ENCODE results near the gene PCK1. TPM values are rescaled to one million over a fixed set of nuclear protein-coding genes. Genes with fewer than 3 reads are reported as not detected.

Gene PCK1
- total and polyA plus RNA-seq, 9 donors = 0.30 to 133 (median 1.9) TPM

DNA sequence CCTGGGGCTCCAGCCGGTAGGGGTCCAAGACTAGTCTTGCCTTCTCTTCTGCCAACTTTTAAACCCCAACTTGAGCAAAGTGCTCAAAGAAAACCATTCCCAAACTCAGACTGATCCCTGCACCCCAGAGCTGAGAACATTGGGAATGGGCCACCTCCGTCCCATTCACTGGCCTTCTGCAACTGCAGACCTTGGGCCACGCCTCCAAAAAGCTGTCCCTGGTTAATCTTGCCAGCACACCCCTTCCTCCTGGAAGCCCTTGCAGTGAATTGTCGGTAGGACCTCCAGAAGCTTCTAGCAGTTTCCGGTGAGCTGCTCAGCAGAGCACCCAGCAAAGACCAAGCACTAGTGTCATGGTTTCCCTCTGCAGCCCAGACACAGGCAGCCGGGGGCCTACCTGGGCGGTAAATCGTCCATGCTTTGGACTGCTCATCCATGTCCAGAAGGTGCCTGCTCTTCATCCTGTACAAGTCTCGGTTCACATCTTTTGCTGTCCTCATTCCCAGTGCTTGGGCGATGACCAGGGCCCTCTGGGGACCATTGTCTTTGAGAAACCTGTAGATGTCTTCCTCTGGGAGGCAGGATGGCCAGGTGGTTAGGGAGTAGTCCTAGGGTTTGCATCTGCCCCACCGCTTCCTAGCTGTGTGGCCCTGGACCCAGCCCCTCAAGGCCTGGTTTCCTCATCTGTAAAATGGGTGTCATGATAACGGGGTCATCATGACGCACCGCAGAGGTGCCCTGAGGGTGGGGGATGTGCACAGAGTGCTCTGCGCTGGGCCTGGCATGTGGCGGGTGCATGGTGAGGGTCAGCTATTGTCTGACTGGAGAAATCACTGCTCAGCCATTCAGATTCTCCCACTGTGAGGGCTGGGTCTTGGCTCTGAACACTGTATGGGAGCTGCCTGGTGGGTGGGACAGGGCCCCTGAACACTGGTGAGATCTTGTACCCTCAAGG is 53.9 kb downstream of the PCK1 start:
- WGBS, 3 donors = 89 to 92% (median 90%) methylated on average over 16 of the region's 16 CpGs
- TF ChIP-seq POLR2A (IDR thresholded peaks at IDR 0.05) = no peak
- Histone ChIP-seq H3K36me3 (no peaks in the 10 kb centered on the region), H3K4me3 (no peak overlapping the region), H3K9me3 (no peaks in the 10 kb centered on the region), H3K4me1 (ENCODE audit: insufficient read depth) (no peaks in the 10 kb centered on the region), H3K27ac (no peak overlapping the region), H3K27me3 (no peaks in the 10 kb centered on the region)
- intact Hi-C loops (cut with DNase I) = no loop called here
- peak in 2 of 5 donors; percentile 4 to 9 for DNase-seq

DNA sequence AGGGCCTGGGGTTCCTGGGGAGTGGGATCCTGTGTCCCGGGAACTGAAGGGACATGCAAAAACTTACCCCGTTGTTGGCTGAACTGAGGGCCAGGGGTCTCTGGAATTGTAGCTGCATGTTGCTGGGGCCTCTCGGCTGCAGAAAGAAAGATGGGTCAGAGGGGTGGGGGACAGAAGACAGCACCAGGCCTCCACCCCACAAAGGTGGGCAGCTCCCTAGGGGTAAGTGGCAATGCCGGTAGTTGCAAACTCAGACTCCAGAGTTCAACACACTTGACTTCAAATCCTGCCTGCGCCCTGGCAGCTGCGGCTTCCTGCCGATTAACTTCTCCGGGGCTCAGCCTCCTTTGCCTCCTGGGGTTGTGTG is 54.5 kb downstream of the PCK1 start:
- Histone ChIP-seq H3K36me3 (no peaks in the 10 kb centered on the region), H3K4me3 (no peak overlapping the region), H3K27me3 (no peaks in the 10 kb centered on the region), H3K4me1 (ENCODE audit: insufficient read depth) (no peaks in the 10 kb centered on the region), H3K27ac (no peak overlapping the region), H3K9me3 (no peaks in the 10 kb centered on the region)
- TF ChIP-seq POLR2A (IDR thresholded peaks at IDR 0.05) = no peak
- TF ChIP-seq CTCF (IDR thresholded peaks at IDR 0.05) = no peak
- no peak for TF ChIP-seq EP300 (IDR thresholded peaks at IDR 0.05)
- peak in 2 of 5 donors; percentile 3 to 10 for DNase-seq
- WGBS, 3 donors = 61 to 79% (median 73%) methylated on average over 8 of the region's 8 CpGs
- intact Hi-C loops (cut with DNase I) = no loop called here

DNA sequence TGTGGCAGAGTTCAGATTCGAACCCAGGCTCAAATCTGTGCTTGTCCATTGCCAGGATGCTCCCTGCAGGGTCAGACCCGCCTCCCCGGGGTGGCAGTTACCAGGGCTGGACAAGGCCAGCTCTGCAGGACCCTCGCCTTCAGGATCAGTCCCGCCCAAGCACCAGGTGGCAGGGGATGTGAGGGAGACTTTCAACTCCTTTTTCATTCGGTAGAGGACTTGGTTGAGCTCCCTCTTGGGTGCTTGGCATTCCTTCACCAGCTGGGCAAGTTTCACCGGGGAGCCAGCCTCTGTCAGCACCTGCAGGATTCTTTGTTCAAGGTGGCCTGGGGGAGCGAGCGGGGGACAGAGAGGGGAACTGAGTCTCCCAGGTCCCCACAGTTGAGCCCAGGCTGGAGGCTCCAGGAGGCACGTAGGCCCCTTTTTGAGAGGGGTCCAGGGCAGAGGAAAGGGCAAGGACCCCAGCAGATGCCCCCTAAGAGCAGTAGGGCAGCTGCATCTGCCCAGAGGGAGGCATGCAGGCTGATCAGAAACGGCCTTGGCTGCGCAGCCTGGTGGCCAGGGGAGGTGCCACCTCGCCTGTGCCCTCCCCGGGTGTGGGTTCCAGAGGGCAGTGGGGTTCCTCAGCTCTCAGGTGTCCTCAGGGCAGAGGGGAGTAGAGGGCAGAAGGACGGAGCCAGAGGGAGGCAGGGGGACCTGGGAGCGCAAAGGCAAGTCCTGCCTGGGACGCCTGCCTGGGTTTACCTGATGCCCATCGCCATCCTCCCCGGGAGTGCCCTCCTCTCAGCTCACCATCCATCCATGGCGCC is 55.4 kb downstream of the PCK1 start:
- DNase-seq = peak in 1 of 5 donors; percentile 17
- intact Hi-C loops (cut with DNase I) = no loop called here

DNA sequence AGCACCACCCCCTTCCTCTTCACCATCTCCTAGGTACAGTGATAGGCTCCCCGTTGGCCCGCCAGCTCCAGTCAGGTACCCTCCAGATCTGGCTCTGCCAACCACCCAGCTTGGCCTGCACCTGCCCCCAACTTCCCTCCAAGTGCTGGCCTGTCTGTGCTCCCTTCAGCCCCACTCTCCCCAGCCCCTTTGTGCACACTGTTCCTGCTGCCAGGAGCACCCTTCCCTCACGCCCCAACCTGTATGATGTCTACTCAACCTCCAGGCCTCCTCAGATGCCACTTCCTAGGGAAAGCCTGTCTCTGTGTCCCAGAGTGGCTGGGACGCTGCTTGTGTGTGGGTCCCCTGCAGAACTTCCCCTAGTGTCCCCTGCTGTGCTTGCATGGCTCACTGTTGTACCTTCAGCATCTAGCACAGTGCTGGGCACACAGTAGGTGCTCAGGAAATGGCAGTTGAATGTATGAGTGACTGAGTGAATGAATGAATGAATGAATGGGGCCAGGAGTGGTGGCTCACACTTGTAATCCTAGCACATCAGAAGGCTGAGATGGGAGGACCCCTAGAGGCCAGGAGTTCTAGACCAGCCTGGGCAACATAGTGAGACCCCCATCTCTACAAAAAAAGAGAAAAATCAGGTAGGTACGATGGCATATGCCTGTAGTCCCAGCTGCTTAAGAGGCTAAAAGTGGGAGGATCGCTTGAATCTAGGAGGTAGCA is 56.3 kb downstream of the PCK1 start:
- no peaks in the 10 kb centered on the region for H3K4me1 ChIP-seq (ENCODE audit: insufficient read depth)
- H3K27me3 ChIP-seq = no peaks in the 10 kb centered on the region
- no peak overlapping the region for H3K27ac ChIP-seq
- WGBS, 3 donors = 83 to 86% (median 84%) methylated on average over 6 of the region's 6 CpGs
- no peaks in the 10 kb centered on the region for H3K36me3 ChIP-seq
- no peaks in the 10 kb centered on the region for H3K9me3 ChIP-seq
- intact Hi-C loops (cut with DNase I) = no loop called here
- H3K4me3 ChIP-seq = no peak overlapping the region
- no peak for TF ChIP-seq POLR2A (IDR thresholded peaks at IDR 0.05)
- TF ChIP-seq EP300 (IDR thresholded peaks at IDR 0.05) = no peak
- no peak for TF ChIP-seq CTCF (IDR thresholded peaks at IDR 0.05)
- DNase-seq = no peak

More for the DNA sequence above, 55.4 kb downstream of the PCK1 start:
- TF ChIP-seq POLR2A (IDR thresholded peaks at IDR 0.05) (no peak), EP300 (IDR thresholded peaks at IDR 0.05) (no peak), CTCF (IDR thresholded peaks at IDR 0.05) (no peak)
- 87 to 88% (median 88%) methylated on average over 20 of the region's 20 CpGs for WGBS, 3 donors
- Histone ChIP-seq H3K27ac (no peak overlapping the region), H3K4me1 (ENCODE audit: insufficient read depth) (no peaks in the 10 kb centered on the region), H3K9me3 (no peaks in the 10 kb centered on the region), H3K4me3 (no peak overlapping the region), H3K27me3 (no peaks in the 10 kb centered on the region), H3K36me3 (no peaks in the 10 kb centered on the region)

Other genes with a start within 250 kb of the PCK1 start
- not detected for gene SPO11, start 231.3 kb upstream of the PCK1 start, total RNA-seq
- gene SPO11, start 231.3 kb upstream of the PCK1 start, polyA plus RNA-seq = not detected
- gene RAE1, start 209.9 kb upstream of the PCK1 start, total RNA-seq = 10 to 100 TPM; 13.9 to 24.0 (median 19.0) TPM
- gene RAE1, start 209.9 kb upstream of the PCK1 start, polyA plus RNA-seq = 10 to 100 TPM; 20.4 to 46.1 TPM
- 10 to 100 TPM; 20.0 to 77.6 (median 39.3) TPM for gene RBM38, start 169.7 kb upstream of the PCK1 start, total RNA-seq
- gene RBM38, start 169.7 kb upstream of the PCK1 start, polyA plus RNA-seq = 10 to 100 TPM in 1 of 2 donors, 1 to 10 TPM in 1; 6.3 to 36.6 TPM
- under 1 TPM in 2 of 7 donors, not detected in 5; 0.28 to 0.92 TPM for gene CTCFL, start 36.0 kb upstream of the PCK1 start, total RNA-seq
- gene CTCFL, start 36.0 kb upstream of the PCK1 start, polyA plus RNA-seq = under 1 TPM; 0.01 to 0.07 TPM
- gene ZBP1, start 59.3 kb downstream of the PCK1 start, total RNA-seq = under 1 TPM in 3 of 7 donors, not detected in 4; 0.23 to 0.50 (median 0.24) TPM
- gene ZBP1, start 59.3 kb downstream of the PCK1 start, polyA plus RNA-seq = under 1 TPM; 0.12 to 0.92 TPM
- 10 to 100 TPM in 5 of 7 donors, 1 to 10 TPM in 2; 2.7 to 73.4 (median 17.6) TPM for gene PMEPA1, start 148.9 kb downstream of the PCK1 start, total RNA-seq
- 10 to 100 TPM; 14.6 to 28.5 TPM for gene PMEPA1, start 148.9 kb downstream of the PCK1 start, polyA plus RNA-seq

Data from ovary (tissue), 9 donors.